ENCODE results near the gene PTPN4. TPM values are rescaled to one million over a fixed set of nuclear protein-coding genes. Genes with fewer than 3 reads are reported as not detected.

Gene PTPN4
- total and polyA plus RNA-seq, 2 of the 8 experiments (the other 6 are each of a cell fraction or from before 2014, with no cell fraction given): 28.5 to 105 TPM

DNA sequence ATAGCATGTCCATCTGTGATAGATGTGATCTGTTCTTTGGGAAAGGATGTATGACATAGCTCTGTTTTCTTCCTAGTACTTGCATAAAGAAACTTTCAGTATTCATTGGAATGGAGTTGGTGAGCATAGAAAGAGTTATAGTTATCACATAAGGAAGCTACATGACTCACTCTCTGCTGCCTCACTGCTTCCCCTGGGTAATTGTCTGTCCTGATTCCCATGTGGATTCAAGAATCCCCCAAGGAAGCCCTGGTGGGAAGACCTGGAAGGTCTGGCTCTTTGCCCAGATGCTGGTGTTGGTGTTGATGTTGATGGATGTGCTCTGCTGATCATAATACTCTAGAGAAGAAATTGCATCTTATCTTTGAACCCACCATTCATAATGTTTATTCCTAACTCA, 60.6 kb downstream of the PTPN4 start:
- Histone ChIP-seq H4K20me1 (replicated peaks in 1 of 2; ENCODE audit: control insufficient read depth in 1 of 2, insufficient read depth in 2 of 2, low read length in 2 of 2) (peaks cover 0 to 8% of the 10 kb centered on the region in 2 experiments), H3K4me3 (ENCODE audit: extremely low read depth in 1 of 4, insufficient read depth in 2 of 4, low read depth in 3 of 4, low read length in 4 of 4) (no peak overlapping the region), H2AK5ac (ENCODE audit: low read depth, low read length) (no peak overlapping the region), H3K56ac (replicated peaks; ENCODE audit: insufficient read length, low read depth, low read length) (no peak overlapping the region), H3K23me2 (ENCODE audit: low read depth, low read length) (no peaks in the 10 kb centered on the region), H3K4me2 (ENCODE audit: insufficient read depth in 1 of 2, low read depth in 2 of 2, low read length in 2 of 2) (no peak overlapping the region), H2BK15ac (ENCODE audit: low read length) (no peak overlapping the region), H3K79me2 (ENCODE audit: control insufficient read depth in 1 of 2, insufficient read depth in 2 of 2, low read length in 2 of 2) (peaks cover 0 to 96% of the 10 kb centered on the region in 2 experiments; a peak in 3 of 4 replicates), H2BK120ac (replicated peaks; ENCODE audit: low read depth, low read length) (no peak overlapping the region), H4K5ac (ENCODE audit: insufficient read length, low read depth, low read length) (no peak overlapping the region), H3K18ac (ENCODE audit: extremely low read depth, low read length) (no peak overlapping the region), H2BK20ac (ENCODE audit: low read length) (no peak overlapping the region), H3K9me3 (ENCODE audit: insufficient read depth in 2 of 2, low read depth in 1 of 2, low read length in 1 of 2) (no peaks in the 10 kb centered on the region), H2BK5ac (ENCODE audit: low read depth, low read length) (no peak overlapping the region), H3K14ac (ENCODE audit: insufficient read length) (no peak overlapping the region), H4K8ac (ENCODE audit: extremely low read depth, insufficient read depth, low read length) (0 out of 2 replicates have a peak overlapping the region, but pooled peaks have one; percentile 9), H3K27me3 (replicated peaks in 1 of 4; ENCODE audit: control insufficient read depth in 3 of 4, extremely low read depth in 1 of 4, insufficient read depth in 3 of 4, low read length in 3 of 4) (no peaks in the 10 kb centered on the region), H3K9ac (replicated peaks in 1 of 4; ENCODE audit: extremely low read depth in 1 of 4, low read depth in 3 of 4, low read length in 3 of 4) (no peak overlapping the region), H3K27ac (ENCODE audit: low read depth, low read length) (no peak overlapping the region), H3K4me1 (replicated peaks in 1 of 4; ENCODE audit: control insufficient read depth in 3 of 4, insufficient read depth in 4 of 4, low read length in 3 of 4) (no peaks in the 10 kb centered on the region), H4K91ac (replicated peaks; ENCODE audit: insufficient read length, low read length) (no peak overlapping the region), H3K36me3 (ENCODE audit: control insufficient read depth in 2 of 4, insufficient read depth in 4 of 4, low read length in 3 of 4) (peaks cover 0 to 20% (median 6%) of the 10 kb centered on the region in 4 experiments; a peak in 2 of 8 replicates), H2BK12ac (ENCODE audit: low read depth, low read length) (no peak overlapping the region), H3K4ac (replicated peaks; ENCODE audit: insufficient read length, low read depth, low read length) (no peak overlapping the region), H2AFZ (ENCODE audit: low read length) (no peak overlapping the region), H3K23ac (ENCODE audit: insufficient read length) (no peak overlapping the region), H3K79me1 (ENCODE audit: low read depth, low read length) (0 out of 2 replicates have a peak, but pooled peaks cover 2% of the 10 kb centered on the region)
- POLR2A ChIA-PET (ENCODE audit: partially characterized antibody): interaction anchor here (1.2 kb wide), 1 partner anchor 24 kb away, joined by 3 read pairs; no protein-coding TSS in a partner anchor
- DNase-seq (ENCODE audit: low read depth in 1 of 2, low spot score in 2 of 2) (no peak), FAIRE-seq (no peak)
- TF ChIP-seq ASH2L (IDR thresholded peaks at IDR 0.05; ENCODE audit: low read length) (no peak), TCF12 (IDR thresholded peaks at IDR 0.05; ENCODE audit: low read depth, low read length) (no peak), KDM1A (IDR thresholded peaks at IDR 0.05; ENCODE audit: borderline replicate concordance, low read length) (no peak), MAFK (IDR thresholded peaks at IDR 0.05; ENCODE audit: low read depth, low read length) (no peak), JUN (IDR thresholded peaks at IDR 0.05; ENCODE audit: low read depth, low read length) (no peak), POLR2A (IDR thresholded peaks at IDR 0.05; ENCODE audit: control extremely low read depth in 1 of 2, low read depth in 2 of 2, low read length in 2 of 2) (no peak), SAP30 (IDR thresholded peaks at IDR 0.05; ENCODE audit: insufficient read depth, insufficient replicate concordance, low read length) (no peak), BCL11A (IDR thresholded peaks at IDR 0.05; ENCODE audit: low read depth in 2 of 2, low read length in 2 of 2) (no peak), KDM5A (IDR thresholded peaks at IDR 0.05; ENCODE audit: low read length) (no peak), HDAC6 (IDR thresholded peaks at IDR 0.05; ENCODE audit: low read depth, low read length) (no peak)
- TF ChIP-seq, protein P1, sequence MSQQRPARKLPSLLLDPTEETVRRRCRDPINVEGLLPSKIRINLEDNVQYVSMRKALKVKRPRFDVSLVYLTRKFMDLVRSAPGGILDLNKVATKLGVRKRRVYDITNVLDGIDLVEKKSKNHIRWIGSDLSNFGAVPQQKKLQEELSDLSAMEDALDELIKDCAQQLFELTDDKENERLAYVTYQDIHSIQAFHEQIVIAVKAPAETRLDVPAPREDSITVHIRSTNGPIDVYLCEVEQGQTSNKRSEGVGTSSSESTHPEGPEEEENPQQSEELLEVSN (IDR thresholded peaks at IDR 0.05): no peak
- CTCF ChIA-PET (ENCODE audit: partially characterized antibody): interaction anchor here (0.6 to 2.1 kb wide), 8 partner anchors 9 to 180 kb away, joined by 3 to 7 read pairs (median 3); no protein-coding TSS in a partner anchor

Measured in H1 (cell line).